Measurements from ENCODE around the gene MTFP1.

MTFP1 gene

DNA sequence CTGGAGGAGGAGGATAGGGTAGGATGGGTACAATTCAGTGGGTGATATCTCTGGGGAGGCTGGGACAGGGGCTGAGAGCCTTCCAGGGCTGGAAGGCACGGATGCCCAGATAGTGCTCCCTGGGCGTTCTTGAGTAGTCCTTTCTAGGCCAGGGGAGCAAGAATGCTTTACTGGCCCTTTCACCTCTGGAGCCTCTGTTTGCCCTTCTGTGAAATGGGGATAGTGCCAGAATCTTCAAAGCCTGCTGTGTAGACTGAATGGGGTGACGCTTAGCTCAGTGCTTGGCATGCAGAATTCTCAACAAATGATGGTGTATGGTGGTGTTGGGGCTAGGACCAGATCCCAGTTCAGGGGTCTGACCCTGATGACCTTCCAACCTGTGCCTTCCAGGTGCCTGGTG lies 7.7 kb downstream of the MTFP1 start:
- Histone ChIP-seq H3K23ac (ENCODE audit: low read length) (no peak overlapping the region), H4K12ac (ENCODE audit: low read depth, low read length) (no peak overlapping the region), H3K27me3 (ENCODE audit: insufficient read depth, low read length) (no peaks in the 10 kb centered on the region), H4K91ac (ENCODE audit: low read depth, low read length) (no peak overlapping the region), H2BK5ac (ENCODE audit: low read depth, low read length, poor library complexity) (no peak overlapping the region), H3K79me2 (ENCODE audit: control insufficient read depth, insufficient read depth, low read length, poor library complexity) (no peaks in the 10 kb centered on the region), H3K79me1 (ENCODE audit: low read length) (no peaks in the 10 kb centered on the region), H2BK12ac (ENCODE audit: low read length) (no peak overlapping the region), H3K27ac (ENCODE audit: low read depth, low read length) (no peak overlapping the region), H3K14ac (ENCODE audit: low read length) (no peak overlapping the region), H3K9me3 (ENCODE audit: insufficient read depth, low read depth, low read length) (peaks cover 5% of the 10 kb centered on the region), H3K9ac (ENCODE audit: low read length) (no peak overlapping the region), H3K36me3 (ENCODE audit: control insufficient read depth in 1 of 2, insufficient read depth in 2 of 2, low read length in 2 of 2) (peaks cover 5 to 6% of the 10 kb centered on the region in 2 experiments), H2BK120ac (ENCODE audit: insufficient read depth, low read length, poor library complexity) (no peak overlapping the region), H4K8ac (ENCODE audit: low read depth, low read length) (no peak overlapping the region), H3K4me2 (ENCODE audit: low read length) (no peak overlapping the region), H3K4ac (ENCODE audit: low read depth, low read length) (no peak overlapping the region), H2AFZ (ENCODE audit: insufficient read depth, low read length, poor library complexity) (no peak overlapping the region), H3K4me3 (ENCODE audit: low read depth, low read length) (no peak overlapping the region), H3K18ac (ENCODE audit: low read length) (no peak overlapping the region), H2AK5ac (ENCODE audit: low read length) (no peak overlapping the region), H3K4me1 (ENCODE audit: control insufficient read depth in 1 of 2, insufficient read depth in 2 of 2, low read length in 2 of 2) (peaks cover 7 to 14% of the 10 kb centered on the region in 2 experiments)
- no CpG with 5 or more reads among the region's 3 CpGs for WGBS (ENCODE audit: extremely low coverage, insufficient coverage, insufficient read length)
- no peak for DNase-seq

DNA sequence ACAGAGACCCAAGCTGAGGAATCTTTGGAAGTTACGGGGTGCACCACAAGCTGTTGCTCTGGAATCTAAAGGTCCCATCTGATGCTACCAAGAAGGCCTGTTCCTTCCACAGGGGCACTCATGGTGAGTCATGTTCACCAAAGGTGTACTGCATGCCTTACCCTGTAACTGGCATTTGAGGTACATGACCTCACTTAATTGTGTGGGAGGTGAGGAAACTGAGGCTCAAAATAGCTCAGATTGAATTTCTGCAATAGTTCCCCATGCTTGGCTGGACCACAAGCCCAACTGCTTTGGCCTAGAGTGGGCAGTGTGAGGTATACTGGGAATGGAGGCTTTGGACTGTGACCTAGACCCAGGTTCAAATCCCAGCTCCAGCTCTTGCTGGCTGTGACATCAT lies 8.2 kb downstream of the MTFP1 start:
- H3K79me1 ChIP-seq (ENCODE audit: low read length), result no peaks in the 10 kb centered on the region
- no peak overlapping the region for H2BK120ac ChIP-seq (ENCODE audit: insufficient read depth, low read length, poor library complexity)
- H3K36me3 ChIP-seq (ENCODE audit: control insufficient read depth in 1 of 2, insufficient read depth in 2 of 2, low read length in 2 of 2), result peaks cover 0 to under 1% of the 10 kb centered on the region in 2 experiments
- peaks cover 7 to 14% of the 10 kb centered on the region in 2 experiments for H3K4me1 ChIP-seq (ENCODE audit: control insufficient read depth in 1 of 2, insufficient read depth in 2 of 2, low read length in 2 of 2)
- H2AFZ ChIP-seq (ENCODE audit: insufficient read depth, low read length, poor library complexity), result no peak overlapping the region
- H2BK12ac ChIP-seq (ENCODE audit: low read length), result no peak overlapping the region
- no peak overlapping the region for H2BK5ac ChIP-seq (ENCODE audit: low read depth, low read length, poor library complexity)
- H3K14ac ChIP-seq (ENCODE audit: low read length), result no peak overlapping the region
- no peaks in the 10 kb centered on the region for H3K27me3 ChIP-seq (ENCODE audit: insufficient read depth, low read length)
- no peak for DNase-seq
- H4K12ac ChIP-seq (ENCODE audit: low read depth, low read length), result no peak overlapping the region
- no peak overlapping the region for H2AK5ac ChIP-seq (ENCODE audit: low read length)
- no peak overlapping the region for H3K4me3 ChIP-seq (ENCODE audit: low read depth, low read length)
- H3K18ac ChIP-seq (ENCODE audit: low read length), result no peak overlapping the region
- no peaks in the 10 kb centered on the region for H3K79me2 ChIP-seq (ENCODE audit: control insufficient read depth, insufficient read depth, low read length, poor library complexity)
- H3K23ac ChIP-seq (ENCODE audit: low read length), result no peak overlapping the region
- no peak overlapping the region for H4K8ac ChIP-seq (ENCODE audit: low read depth, low read length)
- peaks cover 5% of the 10 kb centered on the region for H3K9me3 ChIP-seq (ENCODE audit: insufficient read depth, low read depth, low read length)
- no peak overlapping the region for H4K91ac ChIP-seq (ENCODE audit: low read depth, low read length)
- no peak overlapping the region for H3K9ac ChIP-seq (ENCODE audit: low read length)
- no peak overlapping the region for H3K27ac ChIP-seq (ENCODE audit: low read depth, low read length)
- no peak overlapping the region for H3K4ac ChIP-seq (ENCODE audit: low read depth, low read length)
- no CpG with 5 or more reads among the region's 1 CpG for WGBS (ENCODE audit: extremely low coverage, insufficient coverage, insufficient read length)
- no peak overlapping the region for H3K4me2 ChIP-seq (ENCODE audit: low read length)

DNA sequence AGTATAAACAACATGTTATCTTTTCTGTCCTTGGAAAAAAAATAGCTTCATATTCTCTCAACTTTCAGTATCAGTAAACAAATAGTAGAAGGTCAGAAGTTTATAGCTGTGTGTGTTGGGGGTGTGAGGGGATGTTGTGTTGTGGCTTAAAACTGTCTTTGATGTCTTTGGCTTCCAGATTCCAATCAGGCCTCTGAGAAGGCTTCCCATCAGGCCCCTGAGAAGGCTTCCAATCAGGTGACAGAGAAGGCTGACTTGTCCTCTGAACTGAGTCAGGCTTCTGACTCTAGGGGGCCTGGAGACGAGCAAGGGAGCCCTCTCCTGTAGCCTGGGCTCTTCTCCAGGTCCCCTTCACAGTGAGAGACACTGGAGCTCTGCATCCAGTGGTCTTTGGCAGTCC lies 9.3 kb downstream of the MTFP1 start:
- Histone ChIP-seq H4K91ac (ENCODE audit: low read depth, low read length) (no peak overlapping the region), H2BK12ac (ENCODE audit: low read length) (no peak overlapping the region), H4K8ac (ENCODE audit: low read depth, low read length) (no peak overlapping the region), H4K12ac (ENCODE audit: low read depth, low read length) (no peak overlapping the region), H3K9ac (ENCODE audit: low read length) (no peak overlapping the region), H3K4ac (ENCODE audit: low read depth, low read length) (no peak overlapping the region), H2BK120ac (ENCODE audit: insufficient read depth, low read length, poor library complexity) (no peak overlapping the region), H3K4me3 (ENCODE audit: low read depth, low read length) (no peak overlapping the region), H3K27ac (ENCODE audit: low read depth, low read length) (no peak overlapping the region), H3K23ac (ENCODE audit: low read length) (no peak overlapping the region), H2BK5ac (ENCODE audit: low read depth, low read length, poor library complexity) (no peak overlapping the region), H3K4me1 (ENCODE audit: control insufficient read depth in 1 of 2, insufficient read depth in 2 of 2, low read length in 2 of 2) (peaks cover 7 to 14% of the 10 kb centered on the region in 2 experiments), H3K14ac (ENCODE audit: low read length) (no peak overlapping the region), H3K9me3 (ENCODE audit: insufficient read depth, low read depth, low read length) (peaks cover 5% of the 10 kb centered on the region), H2AK5ac (ENCODE audit: low read length) (no peak overlapping the region), H3K79me2 (ENCODE audit: control insufficient read depth, insufficient read depth, low read length, poor library complexity) (no peaks in the 10 kb centered on the region), H2AFZ (ENCODE audit: insufficient read depth, low read length, poor library complexity) (no peak overlapping the region), H3K18ac (ENCODE audit: low read length) (no peak overlapping the region), H3K4me2 (ENCODE audit: low read length) (no peak overlapping the region), H3K79me1 (ENCODE audit: low read length) (no peaks in the 10 kb centered on the region), H3K27me3 (ENCODE audit: insufficient read depth, low read length) (no peaks in the 10 kb centered on the region), H3K36me3 (ENCODE audit: control insufficient read depth in 1 of 2, insufficient read depth in 2 of 2, low read length in 2 of 2) (no peaks in the 10 kb centered on the region)
- WGBS (ENCODE audit: extremely low coverage, insufficient coverage, insufficient read length), result no CpG with 5 or more reads among the region's 1 CpG
- DNase-seq, result no peak

DNA sequence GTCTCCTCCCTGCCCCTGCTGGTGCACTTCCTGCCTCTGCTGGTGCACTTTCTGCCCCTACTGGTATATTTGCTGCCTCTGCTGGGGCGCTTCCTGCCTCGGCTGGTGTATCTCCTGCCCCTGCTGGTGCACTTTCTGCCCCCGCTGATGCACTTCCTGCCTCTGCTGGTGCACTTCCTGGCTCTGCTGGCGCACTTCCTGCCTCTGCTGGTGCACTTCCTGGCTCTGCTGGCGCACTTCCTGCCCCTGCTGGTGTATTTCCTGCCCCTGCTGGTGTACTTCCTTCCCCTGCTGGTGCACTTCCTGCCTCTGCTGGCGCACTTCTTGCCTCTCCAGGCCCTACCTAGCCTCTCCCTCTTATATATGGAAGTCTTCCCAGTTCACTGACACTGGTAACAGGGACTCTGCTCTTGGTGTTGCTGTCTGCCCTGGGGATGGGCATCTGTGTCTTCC lies 10.1 kb downstream of the MTFP1 start:
- DNase-seq, result no peak
- Histone ChIP-seq H3K4ac (ENCODE audit: low read depth, low read length) (no peak overlapping the region), H3K36me3 (ENCODE audit: control insufficient read depth in 1 of 2, insufficient read depth in 2 of 2, low read length in 2 of 2) (no peaks in the 10 kb centered on the region), H4K12ac (ENCODE audit: low read depth, low read length) (peak overlapping the region; percentile 11), H3K23ac (ENCODE audit: low read length) (no peak overlapping the region), H2BK120ac (ENCODE audit: insufficient read depth, low read length, poor library complexity) (no peak overlapping the region), H3K9ac (ENCODE audit: low read length) (no peak overlapping the region), H3K14ac (ENCODE audit: low read length) (no peak overlapping the region), H3K79me2 (ENCODE audit: control insufficient read depth, insufficient read depth, low read length, poor library complexity) (no peaks in the 10 kb centered on the region), H2AFZ (ENCODE audit: insufficient read depth, low read length, poor library complexity) (no peak overlapping the region), H3K4me3 (ENCODE audit: low read depth, low read length) (no peak overlapping the region), H4K8ac (ENCODE audit: low read depth, low read length) (peak overlapping the region; percentile 43), H3K9me3 (ENCODE audit: insufficient read depth, low read depth, low read length) (peaks cover 5% of the 10 kb centered on the region), H2BK5ac (ENCODE audit: low read depth, low read length, poor library complexity) (no peak overlapping the region), H2BK12ac (ENCODE audit: low read length) (no peak overlapping the region), H2AK5ac (ENCODE audit: low read length) (no peak overlapping the region), H4K91ac (ENCODE audit: low read depth, low read length) (no peak overlapping the region), H3K79me1 (ENCODE audit: low read length) (no peaks in the 10 kb centered on the region), H3K4me1 (ENCODE audit: control insufficient read depth in 1 of 2, insufficient read depth in 2 of 2, low read length in 2 of 2) (peaks cover 7 to 14% of the 10 kb centered on the region in 2 experiments), H3K27me3 (ENCODE audit: insufficient read depth, low read length) (no peaks in the 10 kb centered on the region), H3K4me2 (ENCODE audit: low read length) (no peak overlapping the region), H3K27ac (ENCODE audit: low read depth, low read length) (no peak overlapping the region), H3K18ac (ENCODE audit: low read length) (no peak overlapping the region)
- WGBS (ENCODE audit: extremely low coverage, insufficient coverage, insufficient read length), result no CpG with 5 or more reads among the region's 6 CpGs
